Measurements from ENCODE around the gene LZIC.

The LZIC gene

GRCh38 chr1:9883585-9884449 is 59.4 kb downstream of the LZIC start:
- DNase-seq, result no peak

GRCh38 chr1:9882945-9883303 is 60.3 kb downstream of the LZIC start:
- no peak for DNase-seq

GRCh38 chr1:9882296-9882944 is 60.8 kb downstream of the LZIC start:
- DNase-seq, result no peak

- DNase-seq, result no peak
Measured at GRCh38 chr1:9881838-9882249, 61.3 kb downstream of the LZIC start.

All from suppressor macrophage treated with lipopolysaccharide for 4 hours (primary cell).